ENCODE results near the gene CSNK1D.

Gene CSNK1D

GRCh38 chr17:82230609-82231311 is 42.7 kb downstream of the CSNK1D start:
- no peak overlapping the region for H3K27ac Mint-ChIP-seq
- peaks cover 9% of the 10 kb centered on the region for H3K4me1 Mint-ChIP-seq (ENCODE audit: low read depth)
- no peaks in the 10 kb centered on the region for H3K27me3 Mint-ChIP-seq (ENCODE audit: low read depth)

DNA sequence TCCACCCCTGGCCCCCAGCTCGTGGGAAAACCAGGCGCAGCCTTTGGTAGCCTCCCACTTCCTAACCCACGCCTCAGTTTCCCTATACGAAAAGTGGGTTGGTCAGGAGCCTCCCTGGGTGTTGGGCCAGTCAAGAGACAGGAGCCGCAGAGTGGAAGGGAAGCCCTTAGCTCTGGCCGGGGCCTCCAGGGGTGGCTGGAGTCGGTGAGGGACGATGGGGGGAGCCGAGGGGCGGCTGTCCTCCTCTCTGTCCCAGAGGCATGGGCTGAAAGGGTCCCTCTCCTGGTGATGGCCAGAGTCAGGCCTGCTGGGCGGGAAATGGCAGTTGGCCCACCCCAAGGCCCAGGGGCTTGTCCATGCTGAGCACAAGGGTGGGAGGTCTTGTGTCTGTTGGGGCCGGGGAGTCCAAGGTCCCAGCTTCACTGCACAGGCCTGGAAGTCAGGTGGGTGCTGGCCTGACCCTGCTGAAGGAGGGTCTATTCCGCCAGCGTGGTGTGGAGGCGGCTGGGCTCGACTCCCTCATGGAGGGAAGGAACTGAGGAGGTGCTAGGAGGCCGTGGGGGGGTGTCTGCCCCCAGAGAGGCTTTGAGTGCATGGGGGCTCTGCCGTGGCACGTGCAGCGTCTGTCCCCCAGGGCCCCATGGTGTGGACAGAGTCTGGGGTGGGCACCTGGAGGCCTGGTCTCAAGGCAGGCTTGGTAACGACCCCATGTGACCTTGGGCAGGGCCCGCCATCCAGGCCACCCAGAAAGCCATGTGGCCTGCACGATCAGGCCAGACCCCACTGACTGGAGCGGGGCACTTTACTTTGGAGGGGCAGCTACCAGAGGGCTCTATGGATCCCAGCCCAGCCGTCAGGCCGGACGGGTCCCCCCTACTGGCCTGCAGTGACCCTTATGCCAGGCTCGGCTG is 43.5 kb downstream of the CSNK1D start:
- Mint-ChIP-seq H3K36me3 (ENCODE audit: low read depth) (peaks cover 5% of the 10 kb centered on the region), H3K4me1 (ENCODE audit: low read depth) (peaks cover 9% of the 10 kb centered on the region), H3K9me3 (no peaks in the 10 kb centered on the region), H3K27ac (peak overlapping the region; percentile 84), H3K4me3 (peak overlapping the region; percentile 92), H3K27me3 (ENCODE audit: low read depth) (no peaks in the 10 kb centered on the region)

More at GRCh38 chr17:82230609-82231311, 42.7 kb downstream of the CSNK1D start:
- H3K9me3 Mint-ChIP-seq, result no peaks in the 10 kb centered on the region
- H3K36me3 Mint-ChIP-seq (ENCODE audit: low read depth), result peaks cover 5% of the 10 kb centered on the region
- H3K4me3 Mint-ChIP-seq, result peak overlapping the region; percentile 92

- H3K27me3 Mint-ChIP-seq (ENCODE audit: low read depth), result no peaks in the 10 kb centered on the region
- H3K27ac Mint-ChIP-seq, result peak within 1 kb of the TSS; percentile 88
- H3K4me1 Mint-ChIP-seq (ENCODE audit: low read depth), result peaks cover 6% of the 10 kb centered on the region
- peaks cover 5% of the 10 kb centered on the region for H3K36me3 Mint-ChIP-seq (ENCODE audit: low read depth)
- H3K9me3 Mint-ChIP-seq, result no peaks in the 10 kb centered on the region
- peak within 1 kb of the TSS; percentile 92 for H3K4me3 Mint-ChIP-seq
These were observed 44.4 kb downstream of the CSNK1D start, which contains the start of gene SLC16A3 for GRCh38 chr17:82228842-82229697. SLC16A3 (plus strand) TSS chr17:82229042; CDS start chr17:82236009, 6,967 bp downstream.

GRCh38 chr17:82228278-82228841 is 45.1 kb downstream of the CSNK1D start:
- H3K4me1 Mint-ChIP-seq (ENCODE audit: low read depth), result peaks cover 5% of the 10 kb centered on the region
- no peaks in the 10 kb centered on the region for H3K9me3 Mint-ChIP-seq
- H3K36me3 Mint-ChIP-seq (ENCODE audit: low read depth), result peaks cover 3% of the 10 kb centered on the region
- peak overlapping the region; percentile 88 for H3K4me3 Mint-ChIP-seq
- H3K27me3 Mint-ChIP-seq (ENCODE audit: low read depth), result no peaks in the 10 kb centered on the region
- H3K27ac Mint-ChIP-seq, result peak overlapping the region; percentile 88

- H3K4me3 Mint-ChIP-seq, result peak overlapping the region; percentile 88
- no peaks in the 10 kb centered on the region for H3K9me3 Mint-ChIP-seq
- peak overlapping the region; percentile 72 for H3K27ac Mint-ChIP-seq
- H3K27me3 Mint-ChIP-seq (ENCODE audit: low read depth), result no peaks in the 10 kb centered on the region
- peaks cover 2% of the 10 kb centered on the region for H3K36me3 Mint-ChIP-seq (ENCODE audit: low read depth)
- H3K4me1 Mint-ChIP-seq (ENCODE audit: low read depth), result peaks cover 5% of the 10 kb centered on the region
These were observed 45.7 kb downstream of the CSNK1D start for GRCh38 chr17:82227629-82228277.

GRCh38 chr17:82226809-82227628 is 46.5 kb downstream of the CSNK1D start:
- Mint-ChIP-seq H3K4me1 (ENCODE audit: low read depth) (peaks cover 5% of the 10 kb centered on the region), H3K9me3 (no peaks in the 10 kb centered on the region), H3K27ac (peak overlapping the region; percentile 72), H3K27me3 (ENCODE audit: low read depth) (no peaks in the 10 kb centered on the region), H3K36me3 (ENCODE audit: low read depth) (peaks cover 2% of the 10 kb centered on the region), H3K4me3 (peak overlapping the region; percentile 21)

GRCh38 chr17:82226146-82226808 is 47.2 kb downstream of the CSNK1D start:
- Mint-ChIP-seq H3K9me3 (no peaks in the 10 kb centered on the region), H3K4me1 (ENCODE audit: low read depth) (peaks cover 5% of the 10 kb centered on the region), H3K27ac (no peak overlapping the region), H3K36me3 (ENCODE audit: low read depth) (peaks cover 2% of the 10 kb centered on the region), H3K4me3 (no peak overlapping the region), H3K27me3 (ENCODE audit: low read depth) (no peaks in the 10 kb centered on the region)

DNA sequence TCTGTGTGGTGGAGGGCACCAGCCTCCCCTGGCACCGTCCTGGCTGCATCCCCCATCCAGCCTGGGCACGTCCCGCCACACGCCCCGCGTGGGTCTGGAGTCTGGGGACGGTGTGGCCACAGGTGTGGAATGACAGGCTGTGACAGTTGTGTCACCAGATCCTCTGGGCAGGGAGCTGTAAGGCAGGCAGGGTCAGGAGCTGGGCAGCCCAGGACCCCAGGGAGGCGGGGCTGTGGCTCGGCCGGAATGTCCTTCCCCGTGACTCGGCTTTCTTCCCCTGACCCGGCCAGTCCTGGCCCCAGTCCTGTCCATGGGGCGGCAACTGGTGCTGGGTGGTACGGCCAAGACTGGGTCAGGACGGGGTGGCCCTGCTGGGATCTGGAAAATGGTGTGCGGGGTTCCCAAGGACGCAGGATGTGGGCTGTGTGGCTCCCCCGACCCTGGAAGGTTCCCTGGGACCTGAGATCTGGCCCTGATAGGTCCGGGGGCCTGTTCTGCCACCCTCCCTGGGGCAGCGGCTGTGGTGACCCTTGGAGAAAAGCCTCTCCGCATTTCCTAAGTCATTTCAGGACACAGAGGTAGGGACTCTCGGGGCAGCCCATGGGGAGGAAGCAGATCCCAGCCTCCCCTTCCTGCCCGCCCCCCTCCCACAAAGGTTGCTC is 48.0 kb downstream of the CSNK1D start:
- no peak overlapping the region for H3K4me3 Mint-ChIP-seq
- no peaks in the 10 kb centered on the region for H3K27me3 Mint-ChIP-seq (ENCODE audit: low read depth)
- no peak overlapping the region for H3K27ac Mint-ChIP-seq
- peaks cover 2% of the 10 kb centered on the region for H3K36me3 Mint-ChIP-seq (ENCODE audit: low read depth)
- H3K9me3 Mint-ChIP-seq, result no peaks in the 10 kb centered on the region
- peaks cover 6% of the 10 kb centered on the region for H3K4me1 Mint-ChIP-seq (ENCODE audit: low read depth)

GRCh38 chr17:82224666-82225065 is 48.8 kb downstream of the CSNK1D start:
- H3K36me3 Mint-ChIP-seq (ENCODE audit: low read depth), result no peaks in the 10 kb centered on the region
- no peak overlapping the region for H3K27ac Mint-ChIP-seq
- H3K27me3 Mint-ChIP-seq (ENCODE audit: low read depth), result no peaks in the 10 kb centered on the region
- H3K9me3 Mint-ChIP-seq, result no peaks in the 10 kb centered on the region
- H3K4me1 Mint-ChIP-seq (ENCODE audit: low read depth), result peaks cover 3% of the 10 kb centered on the region
- no peak overlapping the region for H3K4me3 Mint-ChIP-seq

- no peak overlapping the region for H3K27ac Mint-ChIP-seq
- no peaks in the 10 kb centered on the region for H3K27me3 Mint-ChIP-seq (ENCODE audit: low read depth)
- no peak overlapping the region for H3K4me3 Mint-ChIP-seq
- H3K9me3 Mint-ChIP-seq, result no peaks in the 10 kb centered on the region
- no peaks in the 10 kb centered on the region for H3K36me3 Mint-ChIP-seq (ENCODE audit: low read depth)
- H3K4me1 Mint-ChIP-seq (ENCODE audit: low read depth), result peaks cover 3% of the 10 kb centered on the region
These were observed 50.0 kb downstream of the CSNK1D start for GRCh38 chr17:82223517-82223916.

GRCh38 chr17:82222816-82223215 is 50.7 kb downstream of the CSNK1D start:
- no peak overlapping the region for H3K27ac Mint-ChIP-seq
- no peak overlapping the region for H3K4me3 Mint-ChIP-seq
- no peaks in the 10 kb centered on the region for H3K27me3 Mint-ChIP-seq (ENCODE audit: low read depth)
- H3K9me3 Mint-ChIP-seq, result no peaks in the 10 kb centered on the region
- peaks cover 3% of the 10 kb centered on the region for H3K4me1 Mint-ChIP-seq (ENCODE audit: low read depth)
- no peaks in the 10 kb centered on the region for H3K36me3 Mint-ChIP-seq (ENCODE audit: low read depth)

GRCh38 chr17:82221341-82221902 is 52.1 kb downstream of the CSNK1D start:
- Mint-ChIP-seq H3K27ac (no peak overlapping the region), H3K36me3 (ENCODE audit: low read depth) (no peaks in the 10 kb centered on the region), H3K27me3 (ENCODE audit: low read depth) (no peaks in the 10 kb centered on the region), H3K4me1 (ENCODE audit: low read depth) (peaks cover 8% of the 10 kb centered on the region), H3K4me3 (no peak overlapping the region), H3K9me3 (no peaks in the 10 kb centered on the region)

Data from T-helper 1 cell treated with Interleukin-12 subunit alpha and Interleukin-12 subunit beta and Interleukin-4 antibody, amounts not matched to agents 30 μg/mL and 1 μg/mL, for 36 hours (primary cell).